ENCODE measurements around the gene IL19.

DNA sequence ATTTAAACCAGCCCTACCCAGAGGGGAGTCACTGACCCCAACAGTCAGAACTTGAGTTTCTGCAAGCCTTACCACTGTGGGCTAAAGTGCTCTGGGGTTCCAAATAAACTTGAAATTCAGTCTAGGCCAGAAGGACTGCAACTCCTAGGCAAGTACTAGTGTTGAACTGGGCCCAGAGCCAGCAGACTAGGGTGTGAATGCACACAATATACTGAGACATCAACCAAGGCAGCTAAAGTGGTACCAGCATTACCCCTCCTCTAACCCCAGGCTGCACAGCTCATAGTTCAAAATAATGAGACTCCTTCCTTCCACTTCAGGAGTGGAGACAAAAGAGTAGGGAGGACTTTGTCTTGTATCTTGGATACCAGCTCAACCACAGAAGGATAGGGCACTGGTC is 75.9 kb downstream of the IL19 start:
- no peak for TF ChIP-seq POLR2A (IDR thresholded peaks at IDR 0.05)
- TF ChIP-seq, protein P1, sequence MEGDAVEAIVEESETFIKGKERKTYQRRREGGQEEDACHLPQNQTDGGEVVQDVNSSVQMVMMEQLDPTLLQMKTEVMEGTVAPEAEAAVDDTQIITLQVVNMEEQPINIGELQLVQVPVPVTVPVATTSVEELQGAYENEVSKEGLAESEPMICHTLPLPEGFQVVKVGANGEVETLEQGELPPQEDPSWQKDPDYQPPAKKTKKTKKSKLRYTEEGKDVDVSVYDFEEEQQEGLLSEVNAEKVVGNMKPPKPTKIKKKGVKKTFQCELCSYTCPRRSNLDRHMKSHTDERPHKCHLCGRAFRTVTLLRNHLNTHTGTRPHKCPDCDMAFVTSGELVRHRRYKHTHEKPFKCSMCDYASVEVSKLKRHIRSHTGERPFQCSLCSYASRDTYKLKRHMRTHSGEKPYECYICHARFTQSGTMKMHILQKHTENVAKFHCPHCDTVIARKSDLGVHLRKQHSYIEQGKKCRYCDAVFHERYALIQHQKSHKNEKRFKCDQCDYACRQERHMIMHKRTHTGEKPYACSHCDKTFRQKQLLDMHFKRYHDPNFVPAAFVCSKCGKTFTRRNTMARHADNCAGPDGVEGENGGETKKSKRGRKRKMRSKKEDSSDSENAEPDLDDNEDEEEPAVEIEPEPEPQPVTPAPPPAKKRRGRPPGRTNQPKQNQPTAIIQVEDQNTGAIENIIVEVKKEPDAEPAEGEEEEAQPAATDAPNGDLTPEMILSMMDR (IDR thresholded peaks at IDR 0.05): no peak

Data from lower leg skin (tissue), 3 donors.